HepG2 (cell line): Measurements from ENCODE around the gene NPAS2. TPM values are rescaled to one million over a fixed set of nuclear protein-coding genes. Genes with fewer than 3 reads are reported as not detected.

ENCODE experiments used
- ATAC-seq: fragments of 200-7000 bp; cut with Tn5 transposase; 3 replicates; pipeline ENCODE4 v1.9.1; 2020; ENCODE audit warnings: mild to moderate bottlenecking, moderate library complexity
- BruUV-seq: library from RNA; stranded (reverse); fragments of 400-500 nt; replicated peaks from 2 replicates; lab custom pipeline; 2021; lab: Mats Ljungman, UMichigan
- CTCF ChIA-PET: fragments of 300-600 bp; formaldehyde crosslinking; extraction: SDS; loops from one replicate; lab custom pipeline; 2021; ENCODE audit warnings: low total read pairs, inconsistent platforms, low intra/inter-chr PET ratio; lab: Yijun Ruan, JAX
- POLR2A ChIA-PET: fragments of 350-600 bp; sonication (Branson Sonifier 250); formaldehyde crosslinking; loops from one replicate; lab custom pipeline; 2020; ENCODE audit warnings: antibody characterized with exemption, inconsistent platforms; lab: Yijun Ruan, JAX
- DNase-seq: peaks from one replicate; pipeline ENCODE4 v3.0.0-alpha.2; 2015; ENCODE audit warnings: low spot score
- FAIRE-seq: peaks from 3 replicates; lab custom pipeline; 2011; peaks lifted over from hg19 to GRCh38; lab: Jason Lieb, UNC
- H2AFZ ChIP-seq: one replicate; pipeline ENCODE4 v1.6.1; 2011; ENCODE audit warnings: low read length, inconsistent platforms
- H3K27ac ChIP-seq: fragments of 300-600 bp; 3 replicates; pipeline ENCODE4 v1.8.0; 2011; ENCODE audit warnings: mixed run types, mild to moderate bottlenecking, mixed read lengths, low read length, inconsistent platforms; ENCODE audit not compliant: insufficient read depth; ENCODE audit errors: extremely low read length
- H3K27me3 ChIP-seq, 2 experiments: fragments of 200-600 bp in 1 of 2; 2 replicates in 1 of 2; 3 replicates in 1 of 2; pipeline versions ENCODE4 v1.6.0 to v1.8.0; 2011; ENCODE audit warnings: low read length in 2 of 2, mild to moderate bottlenecking in 2 of 2, moderate library complexity in 2 of 2, inconsistent platforms in 1 of 2; ENCODE audit not compliant: insufficient read depth in 2 of 2, control insufficient read depth in 1 of 2
- H3K36me3 ChIP-seq, 2 experiments: fragments of 200-600 bp in 1 of 2; replicated peaks in 1 of 2; 2 replicates in 1 of 2; 3 replicates in 1 of 2; pipeline versions ENCODE4 v1.5.1 to v1.8.0; 2011; ENCODE audit warnings: low read length in 2 of 2, inconsistent platforms in 1 of 2; ENCODE audit not compliant: insufficient read depth in 2 of 2, control insufficient read depth in 1 of 2
- H3K4me1 ChIP-seq: 2 replicates; pipeline ENCODE4 v1.5.1; 2012; ENCODE audit warnings: low read length, inconsistent platforms; ENCODE audit not compliant: insufficient read depth
- H3K4me2 ChIP-seq: 2 replicates; pipeline ENCODE4 v1.6.0; 2011; ENCODE audit warnings: low read depth, low read length, inconsistent platforms
- H3K4me3 ChIP-seq, 3 experiments: fragments of 200-600 bp in 1 of 3; sonication (generic), shearing (Covaris generic) in 1 of 3; replicated peaks in 1 of 3; 2 replicates each; pipeline ENCODE4 v1.5.1; 2011 to 2016; ENCODE audit warnings: low read length in 3 of 3, inconsistent platforms in 2 of 3, low read depth in 2 of 3, mild to moderate bottlenecking in 2 of 3, control low read depth in 1 of 3, mixed read lengths in 1 of 3; ENCODE audit not compliant: insufficient read depth in 1 of 3
- H3K79me2 ChIP-seq: one replicate; pipeline ENCODE4 v1.6.1; 2011; ENCODE audit warnings: low read length, inconsistent platforms; ENCODE audit not compliant: insufficient read depth
- H3K9ac ChIP-seq: 2 replicates; pipeline ENCODE4 v1.6.0; 2011; ENCODE audit warnings: mild to moderate bottlenecking, low read depth, low read length, inconsistent platforms; ENCODE audit not compliant: insufficient read depth
- H3K9me3 ChIP-seq: 2 replicates; pipeline ENCODE4 v1.5.1; 2012; ENCODE audit warnings: mild to moderate bottlenecking, low read length
- H4K20me1 ChIP-seq: 2 replicates; pipeline ENCODE4 v1.6.0; 2011; ENCODE audit warnings: inconsistent platforms, mild to moderate bottlenecking, low read length, moderate library complexity; ENCODE audit not compliant: insufficient read depth
- ARNTL ChIP-seq: sonication (generic); formaldehyde crosslinking; IDR thresholded peaks from 2 replicates; pipeline ENCODE4 v1.4.0; 2020; ENCODE audit warnings: mild to moderate bottlenecking, missing genetic modification reagents
- E2F2 ChIP-seq: sonication (generic); formaldehyde crosslinking; IDR thresholded peaks from 2 replicates; pipeline ENCODE4 v1.4.0; 2020; ENCODE audit warnings: missing genetic modification reagents, borderline replicate concordance
- GPN1 ChIP-seq: sonication (generic); formaldehyde crosslinking; IDR thresholded peaks from 2 replicates; pipeline ENCODE4 v1.5.1; 2020; ENCODE audit warnings: missing genetic modification reagents, borderline replicate concordance
- HNRNPLL ChIP-seq: fragments of 200-400 bp; formaldehyde crosslinking; IDR thresholded peaks from 2 replicates; pipeline ENCODE4 v1.6.1; 2017; ENCODE audit warnings: mild to moderate bottlenecking, low read depth, low read length; ENCODE audit not compliant: poor library complexity, severe bottlenecking
- IKZF4 ChIP-seq: sonication (generic); formaldehyde crosslinking; IDR thresholded peaks from 2 replicates; pipeline ENCODE4 v1.5.1; 2020; ENCODE audit warnings: borderline replicate concordance, mild to moderate bottlenecking, low read depth, missing genetic modification reagents; ENCODE audit errors: not compliant biosample characterization
- NR2C2 ChIP-seq: sonication (generic); formaldehyde crosslinking; IDR thresholded peaks from 2 replicates; pipeline ENCODE4 v1.4.0; 2020; ENCODE audit warnings: missing genetic modification reagents, mild to moderate bottlenecking, moderate library complexity, borderline replicate concordance
- PHF21A ChIP-seq: sonication (generic); formaldehyde crosslinking; IDR thresholded peaks from 2 replicates; pipeline ENCODE4 v1.5.0; 2020; ENCODE audit warnings: mild to moderate bottlenecking, missing genetic modification reagents
- ZBTB7B ChIP-seq: sonication (generic); formaldehyde crosslinking; IDR thresholded peaks from 2 replicates; pipeline ENCODE4 v1.4.0; 2020; ENCODE audit warnings: missing genetic modification reagents
- ZNF335 ChIP-seq: sonication (generic); formaldehyde crosslinking; IDR thresholded peaks from 2 replicates; pipeline ENCODE4 v1.4.0; 2020; ENCODE audit warnings: missing genetic modification reagents
- ZNF484 ChIP-seq: sonication (generic); formaldehyde crosslinking; IDR thresholded peaks from 2 replicates; pipeline ENCODE4 v1.5.1; 2020; ENCODE audit warnings: mild to moderate bottlenecking, low read depth, missing genetic modification reagents, borderline replicate concordance
- ZNF792 ChIP-seq: IDR thresholded peaks from 2 replicates; pipeline ENCODE4 v1.6.1; 2016
- ZNF891 ChIP-seq: sonication (generic); formaldehyde crosslinking; IDR thresholded peaks from 2 replicates; pipeline ENCODE4 v1.5.0; 2020; ENCODE audit warnings: mild to moderate bottlenecking, missing genetic modification reagents
- WGBS: methylation state at CpG from one replicate; pipeline ENCODE4 v1.1.6; 2017; ENCODE audit warnings: low lambda C conversion rate; 5-methylcytosine and 5-hydroxymethylcytosine counted together
- in situ Hi-C: cut with HindIII; loops from 2 replicates; pipeline ENCODE4 v1.10.0; 2017; ENCODE audit warnings: low pct_unique_long_range_greater_than_20kb; ENCODE audit not compliant: extremely low pct_ligation_motif_present
- intact Hi-C: fragments of 100-400 bp; cut with micrococcal nuclease; formaldehyde crosslinking; loops from one replicate; pipeline ENCODE4 v1.10.0; 2022; ENCODE audit not compliant: unreplicated experiment
- polyA plus RNA-seq, 8 experiments: library from polyadenylated mRNA; depleted of rRNA in 3 of 8; stranded (reverse) in 7 of 8; unstranded in 1 of 8; fragments of >200 nt; fragmentation: Illumina TruSeq in 4 of 8; extraction: Trizol in 4 of 8; gene quantifications; 2 replicates each; pipeline versions ENCODE4 v1.2.1 to v1.2.3, GENCODE V29; 2011 to 2016; ENCODE audit warnings: low read depth in 4 of 8, missing spikeins in 1 of 8, mixed read lengths in 1 of 8; ENCODE audit not compliant: insufficient read depth in 1 of 8
- total RNA-seq, 5 experiments: library from RNA; depleted of rRNA; stranded (reverse); fragments of >200 nt; fragmentation: Illumina TruSeq; extraction: Trizol; gene quantifications; 2 replicates each; pipeline ENCODE4 v1.2.3, GENCODE V29; 2016; ENCODE audit warnings: low read depth in 1 of 5
- TF ChIP-seq, protein P1 (sequence below): sonication (generic); formaldehyde crosslinking; IDR thresholded peaks from 2 replicates; pipeline ENCODE4 v1.5.0; 2020; ENCODE audit warnings: mild to moderate bottlenecking, missing genetic modification reagents
- TF ChIP-seq, protein P2 (sequence below): sonication (generic); formaldehyde crosslinking; IDR thresholded peaks from 2 replicates; pipeline ENCODE4 v1.8.0; 2022; ENCODE audit warnings: mild to moderate bottlenecking, missing genetic modification reagents, borderline replicate concordance
- TF ChIP-seq, protein P3 (sequence below): sonication (generic); formaldehyde crosslinking; IDR thresholded peaks from 2 replicates; pipeline ENCODE4 v1.4.0; 2020; ENCODE audit warnings: low read depth, mild to moderate bottlenecking, missing genetic modification reagents
- TF ChIP-seq, protein P4 (sequence below): sonication (generic); formaldehyde crosslinking; IDR thresholded peaks from 2 replicates; pipeline ENCODE4 v1.8.0; 2022; ENCODE audit warnings: mild to moderate bottlenecking, missing genetic modification reagents

The NPAS2 gene
- total and polyA plus RNA-seq, 2 of the 13 experiments (the other 11 are each of a cell fraction or from before 2014, with no cell fraction given): 14.8 to 37.5 TPM

- H2AFZ ChIP-seq: no peak overlapping the region
- ATAC-seq (peak; percentile 80), FAIRE-seq (peak; percentile 91), DNase-seq (peak; percentile 81)
- no peak overlapping the region for H3K4me3 ChIP-seq
- in situ Hi-C loops: loop anchor here (5.0 kb wide), 1 partner anchor 253 kb away; no protein-coding TSS in a partner anchor
- H4K20me1 ChIP-seq: no peaks in the 10 kb centered on the region
- WGBS: 42% methylated on average over 7 of the region's 7 CpGs
- H3K4me2 ChIP-seq: no peak overlapping the region
- H3K27ac ChIP-seq: no peak overlapping the region
- H3K27me3 ChIP-seq: no peaks in the 10 kb centered on the region
- POLR2A ChIA-PET: no interaction called here
- CTCF ChIA-PET: interaction anchor here (0.6 to 5.2 kb wide), 7 partner anchors 252 to 390 kb away, joined by 3 to 41 read pairs (median 9); no protein-coding TSS in a partner anchor
- BruUV-seq: no TSS peak
- peaks cover 27 to 63% of the 10 kb centered on the region in 2 experiments for H3K36me3 ChIP-seq
- intact Hi-C loops: loop anchor here (1.0 to 10.0 kb wide), 7 partner anchors 90 to 390 kb away; no protein-coding TSS in a partner anchor
- no peaks in the 10 kb centered on the region for H3K9me3 ChIP-seq
- no peak overlapping the region for H3K9ac ChIP-seq
- H3K4me1 ChIP-seq: peaks cover 10% of the 10 kb centered on the region
- no peaks in the 10 kb centered on the region for H3K79me2 ChIP-seq
- TF ChIP-seq ZNF335 (CRISPR knock-in tag) (no peak), ZNF792 (CRISPR knock-in tag) (no peak), GPN1 (no peak), HNRNPLL (no peak), PHF21A (no peak), ZNF891 (no peak), E2F2 (CRISPR knock-in tag) (no peak), ARNTL (CRISPR knock-in tag) (no peak), ZNF484 (CRISPR knock-in tag) (no peak), ZBTB7B (no peak), IKZF4 (no peak), NR2C2 (CRISPR knock-in tag) (no peak)
- TF ChIP-seq, protein P1, sequence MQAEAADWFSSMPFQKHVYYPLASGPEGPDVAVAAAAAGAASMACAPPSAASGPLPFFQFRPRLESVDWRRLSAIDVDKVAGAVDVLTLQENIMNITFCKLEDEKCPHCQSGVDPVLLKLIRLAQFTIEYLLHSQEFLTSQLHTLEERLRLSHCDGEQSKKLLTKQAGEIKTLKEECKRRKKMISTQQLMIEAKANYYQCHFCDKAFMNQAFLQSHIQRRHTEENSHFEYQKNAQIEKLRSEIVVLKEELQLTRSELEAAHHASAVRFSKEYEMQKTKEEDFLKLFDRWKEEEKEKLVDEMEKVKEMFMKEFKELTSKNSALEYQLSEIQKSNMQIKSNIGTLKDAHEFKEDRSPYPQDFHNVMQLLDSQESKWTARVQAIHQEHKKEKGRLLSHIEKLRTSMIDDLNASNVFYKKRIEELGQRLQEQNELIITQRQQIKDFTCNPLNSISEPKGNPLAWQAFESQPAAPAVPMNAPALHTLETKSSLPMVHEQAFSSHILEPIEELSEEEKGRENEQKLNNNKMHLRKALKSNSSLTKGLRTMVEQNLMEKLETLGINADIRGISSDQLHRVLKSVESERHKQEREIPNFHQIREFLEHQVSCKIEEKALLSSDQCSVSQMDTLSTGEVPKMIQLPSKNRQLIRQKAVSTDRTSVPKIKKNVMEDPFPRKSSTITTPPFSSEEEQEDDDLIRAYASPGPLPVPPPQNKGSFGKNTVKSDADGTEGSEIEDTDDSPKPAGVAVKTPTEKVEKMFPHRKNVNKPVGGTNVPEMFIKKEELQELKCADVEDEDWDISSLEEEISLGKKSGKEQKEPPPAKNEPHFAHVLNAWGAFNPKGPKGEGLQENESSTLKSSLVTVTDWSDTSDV (CRISPR knock-in tag): no peak
- TF ChIP-seq, protein P2, sequence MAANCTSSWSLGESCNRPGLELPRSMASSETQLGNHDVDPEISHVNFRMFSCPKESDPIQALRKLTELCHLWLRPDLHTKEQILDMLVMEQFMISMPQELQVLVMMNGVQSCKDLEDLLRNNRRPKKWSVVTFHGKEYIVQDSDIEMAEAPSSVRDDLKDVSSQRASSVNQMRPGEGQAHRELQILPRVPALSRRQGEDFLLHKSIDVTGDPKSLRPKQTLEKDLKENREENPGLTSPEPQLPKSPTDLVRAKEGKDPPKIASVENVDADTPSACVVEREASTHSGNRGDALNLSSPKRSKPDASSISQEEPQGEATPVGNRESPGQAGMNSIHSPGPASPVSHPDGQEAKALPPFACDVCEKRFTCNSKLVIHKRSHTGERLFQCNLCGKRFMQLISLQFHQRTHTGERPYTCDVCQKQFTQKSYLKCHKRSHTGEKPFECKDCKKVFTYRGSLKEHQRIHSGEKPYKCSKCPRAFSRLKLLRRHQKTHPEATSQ (CRISPR knock-in tag): no peak
- TF ChIP-seq, protein P3, sequence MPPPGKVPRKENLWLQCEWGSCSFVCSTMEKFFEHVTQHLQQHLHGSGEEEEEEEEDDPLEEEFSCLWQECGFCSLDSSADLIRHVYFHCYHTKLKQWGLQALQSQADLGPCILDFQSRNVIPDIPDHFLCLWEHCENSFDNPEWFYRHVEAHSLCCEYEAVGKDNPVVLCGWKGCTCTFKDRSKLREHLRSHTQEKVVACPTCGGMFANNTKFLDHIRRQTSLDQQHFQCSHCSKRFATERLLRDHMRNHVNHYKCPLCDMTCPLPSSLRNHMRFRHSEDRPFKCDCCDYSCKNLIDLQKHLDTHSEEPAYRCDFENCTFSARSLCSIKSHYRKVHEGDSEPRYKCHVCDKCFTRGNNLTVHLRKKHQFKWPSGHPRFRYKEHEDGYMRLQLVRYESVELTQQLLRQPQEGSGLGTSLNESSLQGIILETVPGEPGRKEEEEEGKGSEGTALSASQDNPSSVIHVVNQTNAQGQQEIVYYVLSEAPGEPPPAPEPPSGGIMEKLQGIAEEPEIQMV (CRISPR knock-in tag): no peak
- TF ChIP-seq, protein P4, sequence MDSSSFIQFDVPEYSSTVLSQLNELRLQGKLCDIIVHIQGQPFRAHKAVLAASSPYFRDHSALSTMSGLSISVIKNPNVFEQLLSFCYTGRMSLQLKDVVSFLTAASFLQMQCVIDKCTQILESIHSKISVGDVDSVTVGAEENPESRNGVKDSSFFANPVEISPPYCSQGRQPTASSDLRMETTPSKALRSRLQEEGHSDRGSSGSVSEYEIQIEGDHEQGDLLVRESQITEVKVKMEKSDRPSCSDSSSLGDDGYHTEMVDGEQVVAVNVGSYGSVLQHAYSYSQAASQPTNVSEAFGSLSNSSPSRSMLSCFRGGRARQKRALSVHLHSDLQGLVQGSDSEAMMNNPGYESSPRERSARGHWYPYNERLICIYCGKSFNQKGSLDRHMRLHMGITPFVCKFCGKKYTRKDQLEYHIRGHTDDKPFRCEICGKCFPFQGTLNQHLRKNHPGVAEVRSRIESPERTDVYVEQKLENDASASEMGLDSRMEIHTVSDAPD (CRISPR knock-in tag): no peak
Observed at GRCh38 chr2:100984892-100985307, 165.0 kb downstream of the NPAS2 start.
